ENCODE measurements around the gene PYGB.

The PYGB gene

GRCh38 chr20:25275813-25276532, 28.1 kb downstream of the PYGB start:
- H3K4me1 ChIP-seq (ENCODE audit: control insufficient read depth, insufficient read depth, low read length), result peaks cover 10% of the 10 kb centered on the region
- H3K4me3 ChIP-seq (ENCODE audit: low read length), result no peak overlapping the region
- no peaks in the 10 kb centered on the region for H3K9me3 ChIP-seq (ENCODE audit: control insufficient read depth, low read length)
- peaks cover 98% of the 10 kb centered on the region for H3K36me3 ChIP-seq (ENCODE audit: control insufficient read depth, insufficient read depth, low read length, severe bottlenecking)
- H3K27me3 ChIP-seq (replicated peaks; ENCODE audit: control insufficient read depth, insufficient read depth, low read length), result no peaks in the 10 kb centered on the region
- no peak for DNase-seq (ENCODE audit: low read depth)
- H3K9ac ChIP-seq (ENCODE audit: low read length), result no peak overlapping the region

GRCh38 chr20:25276533-25277050, 28.7 kb downstream of the PYGB start:
- H3K36me3 ChIP-seq (ENCODE audit: control insufficient read depth, insufficient read depth, low read length, severe bottlenecking), result peaks cover 98% of the 10 kb centered on the region
- no peak overlapping the region for H3K4me3 ChIP-seq (ENCODE audit: low read length)

GRCh38 chr20:25277051-25277801, 29.3 kb downstream of the PYGB start:
- H3K9me3 ChIP-seq (ENCODE audit: control insufficient read depth, low read length), result no peaks in the 10 kb centered on the region
- peaks cover 10% of the 10 kb centered on the region for H3K4me1 ChIP-seq (ENCODE audit: control insufficient read depth, insufficient read depth, low read length)
- H3K4me3 ChIP-seq (ENCODE audit: low read length), result no peak overlapping the region
- no peak overlapping the region for H3K9ac ChIP-seq (ENCODE audit: low read length)
- H3K36me3 ChIP-seq (ENCODE audit: control insufficient read depth, insufficient read depth, low read length, severe bottlenecking), result peaks cover 97% of the 10 kb centered on the region
- no peaks in the 10 kb centered on the region for H3K27me3 ChIP-seq (replicated peaks; ENCODE audit: control insufficient read depth, insufficient read depth, low read length)
- no peak for DNase-seq (ENCODE audit: low read depth)

More at GRCh38 chr20:25276533-25277050, 28.7 kb downstream of the PYGB start:
- Histone ChIP-seq H3K4me1 (ENCODE audit: control insufficient read depth, insufficient read depth, low read length) (peaks cover 10% of the 10 kb centered on the region), H3K9ac (ENCODE audit: low read length) (no peak overlapping the region), H3K27me3 (replicated peaks; ENCODE audit: control insufficient read depth, insufficient read depth, low read length) (no peaks in the 10 kb centered on the region), H3K9me3 (ENCODE audit: control insufficient read depth, low read length) (no peaks in the 10 kb centered on the region)
- no peak for DNase-seq (ENCODE audit: low read depth)

DNA sequence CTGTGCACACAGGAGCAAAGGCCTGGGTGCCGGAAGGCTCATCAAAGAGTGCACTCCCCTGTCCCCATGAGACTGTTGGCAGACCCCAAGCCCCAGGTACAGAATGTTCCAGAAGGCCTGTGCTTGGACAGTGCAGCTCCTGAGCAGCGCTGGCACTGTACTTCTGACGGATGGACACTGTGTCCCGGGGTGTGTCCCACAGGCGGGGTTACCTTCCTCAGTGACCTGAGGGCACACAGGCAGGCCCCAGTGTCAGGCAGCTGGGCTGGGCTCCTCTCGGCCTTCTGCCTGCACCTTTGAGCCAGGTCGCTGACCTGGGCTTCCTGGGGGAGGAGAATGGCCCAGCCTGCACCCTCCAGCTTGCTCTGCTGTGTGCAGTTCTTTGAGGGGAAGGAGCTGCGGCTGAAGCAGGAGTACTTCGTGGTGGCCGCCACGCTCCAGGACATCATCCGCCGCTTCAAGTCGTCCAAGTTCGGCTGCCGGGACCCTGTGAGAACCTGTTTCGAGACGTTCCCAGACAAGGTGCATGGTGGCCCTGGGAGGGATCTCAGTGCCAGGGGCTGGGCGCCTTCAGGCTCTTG, 30.1 kb downstream of the PYGB start:
- no peak overlapping the region for H3K9ac ChIP-seq (ENCODE audit: low read length)
- H3K27me3 ChIP-seq (replicated peaks; ENCODE audit: control insufficient read depth, insufficient read depth, low read length), result no peaks in the 10 kb centered on the region
- no peaks in the 10 kb centered on the region for H3K9me3 ChIP-seq (ENCODE audit: control insufficient read depth, low read length)
- peaks cover 97% of the 10 kb centered on the region for H3K36me3 ChIP-seq (ENCODE audit: control insufficient read depth, insufficient read depth, low read length, severe bottlenecking)
- peaks cover 6% of the 10 kb centered on the region for H3K4me1 ChIP-seq (ENCODE audit: control insufficient read depth, insufficient read depth, low read length)
- no peak overlapping the region for H3K4me3 ChIP-seq (ENCODE audit: low read length)
- DNase-seq (ENCODE audit: low read depth), result no peak

- Histone ChIP-seq H3K4me3 (ENCODE audit: low read length) (no peak overlapping the region), H3K36me3 (ENCODE audit: control insufficient read depth, insufficient read depth, low read length, severe bottlenecking) (peaks cover 98% of the 10 kb centered on the region)
- DNase-seq (ENCODE audit: low read depth), result no peak
Observed at GRCh38 chr20:25278636-25279361, 30.9 kb downstream of the PYGB start.

GRCh38 chr20:25279403-25279802, 31.5 kb downstream of the PYGB start:
- Histone ChIP-seq H3K4me3 (ENCODE audit: low read length) (no peak overlapping the region), H3K27me3 (replicated peaks; ENCODE audit: control insufficient read depth, insufficient read depth, low read length) (no peaks in the 10 kb centered on the region), H3K9ac (ENCODE audit: low read length) (no peak overlapping the region), H3K36me3 (ENCODE audit: control insufficient read depth, insufficient read depth, low read length, severe bottlenecking) (peaks cover 98% of the 10 kb centered on the region), H3K9me3 (ENCODE audit: control insufficient read depth, low read length) (no peaks in the 10 kb centered on the region), H3K4me1 (ENCODE audit: control insufficient read depth, insufficient read depth, low read length) (no peaks in the 10 kb centered on the region)
- DNase-seq (ENCODE audit: low read depth), result no peak

More at GRCh38 chr20:25278636-25279361, 30.9 kb downstream of the PYGB start:
- Histone ChIP-seq H3K9me3 (ENCODE audit: control insufficient read depth, low read length) (no peaks in the 10 kb centered on the region), H3K9ac (ENCODE audit: low read length) (no peak overlapping the region), H3K27me3 (replicated peaks; ENCODE audit: control insufficient read depth, insufficient read depth, low read length) (no peaks in the 10 kb centered on the region), H3K4me1 (ENCODE audit: control insufficient read depth, insufficient read depth, low read length) (no peaks in the 10 kb centered on the region)

DNA sequence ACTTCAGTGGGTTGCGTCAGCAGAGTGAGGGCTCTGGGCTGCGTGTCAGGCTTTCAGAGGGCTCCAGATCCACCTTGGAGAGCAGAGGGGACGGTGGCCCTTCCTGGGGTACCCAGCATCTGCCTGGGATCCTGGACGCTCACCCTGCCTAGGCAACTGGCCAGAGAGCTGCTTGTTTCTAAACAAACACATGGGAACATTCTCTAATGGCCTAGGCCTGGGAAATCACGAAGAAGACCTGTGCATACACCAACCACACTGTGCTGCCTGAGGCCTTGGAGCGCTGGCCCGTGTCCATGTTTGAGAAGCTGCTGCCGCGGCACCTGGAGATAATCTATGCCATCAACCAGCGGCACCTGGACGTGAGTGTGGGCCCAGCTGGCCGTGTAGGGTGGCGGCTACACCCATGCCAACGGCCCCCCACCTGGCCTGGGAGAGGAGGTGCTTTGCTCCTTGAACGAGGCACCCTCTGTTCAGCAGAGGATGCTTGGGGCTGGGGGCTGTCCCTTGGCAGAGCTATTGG, 32.2 kb downstream of the PYGB start:
- Histone ChIP-seq H3K9ac (ENCODE audit: low read length) (no peak overlapping the region), H3K36me3 (ENCODE audit: control insufficient read depth, insufficient read depth, low read length, severe bottlenecking) (peaks cover 98% of the 10 kb centered on the region), H3K9me3 (ENCODE audit: control insufficient read depth, low read length) (no peaks in the 10 kb centered on the region), H3K27me3 (replicated peaks; ENCODE audit: control insufficient read depth, insufficient read depth, low read length) (no peaks in the 10 kb centered on the region), H3K4me1 (ENCODE audit: control insufficient read depth, insufficient read depth, low read length) (no peaks in the 10 kb centered on the region), H3K4me3 (ENCODE audit: low read length) (no peak overlapping the region)
- no peak for DNase-seq (ENCODE audit: low read depth)

- H3K9me3 ChIP-seq (ENCODE audit: control insufficient read depth, low read length), result no peaks in the 10 kb centered on the region
- no peaks in the 10 kb centered on the region for H3K27me3 ChIP-seq (replicated peaks; ENCODE audit: control insufficient read depth, insufficient read depth, low read length)
- no peak overlapping the region for H3K9ac ChIP-seq (ENCODE audit: low read length)
- H3K4me1 ChIP-seq (ENCODE audit: control insufficient read depth, insufficient read depth, low read length), result no peaks in the 10 kb centered on the region
- peaks cover 100% of the 10 kb centered on the region for H3K36me3 ChIP-seq (ENCODE audit: control insufficient read depth, insufficient read depth, low read length, severe bottlenecking)
- no peak for DNase-seq (ENCODE audit: low read depth)
- no peak overlapping the region for H3K4me3 ChIP-seq (ENCODE audit: low read length)
Observed at GRCh38 chr20:25280574-25281535, 33.0 kb downstream of the PYGB start.

DNA sequence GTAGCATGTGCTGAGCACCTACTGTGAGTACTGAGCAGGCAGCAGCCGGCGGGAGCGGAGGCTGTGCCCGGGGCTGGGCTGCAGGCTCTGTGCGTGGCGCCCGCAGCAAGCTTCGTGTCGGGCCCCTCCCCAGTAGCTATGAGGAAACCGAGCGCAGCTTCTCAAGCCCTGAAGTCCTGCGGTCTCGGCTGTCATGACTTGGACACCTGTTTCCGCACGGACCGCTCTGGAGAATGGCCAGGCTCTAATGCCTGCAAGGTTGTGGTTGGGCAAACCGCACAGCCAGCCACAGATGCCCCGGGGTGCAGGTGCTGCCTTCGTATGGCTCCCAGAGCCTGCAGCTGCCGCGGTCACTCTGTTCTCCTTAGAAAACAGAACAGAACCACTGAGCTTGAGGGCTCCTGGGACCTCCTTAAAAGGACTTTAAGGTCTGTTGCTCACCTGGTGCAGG, 33.7 kb downstream of the PYGB start:
- DNase-seq (ENCODE audit: low read depth), result no peak
- no peaks in the 10 kb centered on the region for H3K4me1 ChIP-seq (ENCODE audit: control insufficient read depth, insufficient read depth, low read length)
- no peak overlapping the region for H3K9ac ChIP-seq (ENCODE audit: low read length)
- peaks cover 98% of the 10 kb centered on the region for H3K36me3 ChIP-seq (ENCODE audit: control insufficient read depth, insufficient read depth, low read length, severe bottlenecking)
- H3K9me3 ChIP-seq (ENCODE audit: control insufficient read depth, low read length), result no peaks in the 10 kb centered on the region
- no peak overlapping the region for H3K4me3 ChIP-seq (ENCODE audit: low read length)
- no peaks in the 10 kb centered on the region for H3K27me3 ChIP-seq (replicated peaks; ENCODE audit: control insufficient read depth, insufficient read depth, low read length)

Measured in adipocyte (in vitro differentiated cells).